GM21526 (cell line): ENCODE results near the gene PNMA6E.
"Not testable (repeated sequence)": the region's sequence is repeated elsewhere in the genome, so short reads cannot be mapped to it uniquely, and the experiment has no call there.

Experiments
- ATAC-seq: cut with Tn5 transposase; IDR thresholded peaks from one replicate; pipeline ENCODE4 v1.9.1; 2021; ENCODE audit warnings: moderate library complexity; ENCODE audit not compliant: unreplicated experiment, low FRiP score

PNMA6E gene

GRCh38 chrX:153409414-153410101, 8.4 kb upstream of the PNMA6E start:
- no peak for ATAC-seq

GRCh38 chrX:153408871-153409351, 7.8 kb upstream of the PNMA6E start:
- no peak for ATAC-seq

GRCh38 chrX:153408221-153408721, 7.1 kb upstream of the PNMA6E start:
- no peak for ATAC-seq

- ATAC-seq, result no peak
Measured at GRCh38 chrX:153407736-153408135, 6.6 kb upstream of the PNMA6E start.

- ATAC-seq, result no peak
Measured at GRCh38 chrX:153406903-153407302, 5.8 kb upstream of the PNMA6E start.

- no peak for ATAC-seq
Measured at GRCh38 chrX:153406011-153406410, 4.9 kb upstream of the PNMA6E start.

- ATAC-seq, result no peak
Measured at GRCh38 chrX:153405426-153405825, 4.3 kb upstream of the PNMA6E start.

GRCh38 chrX:153404333-153404732, 3.2 kb upstream of the PNMA6E start:
- not testable (repeated sequence) for ATAC-seq

GRCh38 chrX:153400146-153401132, 711 bp downstream of the PNMA6E start:
- ATAC-seq, result no peak

- ATAC-seq, result no peak
Measured at GRCh38 chrX:153398275-153398960, 2.7 kb downstream of the PNMA6E start.

- no peak for ATAC-seq
Measured at GRCh38 chrX:153397256-153397960, 3.7 kb downstream of the PNMA6E start.

- no peak for ATAC-seq
Measured at GRCh38 chrX:153396320-153397195, 4.6 kb downstream of the PNMA6E start.

GRCh38 chrX:153395613-153396319, 5.4 kb downstream of the PNMA6E start:
- no peak for ATAC-seq

GRCh38 chrX:153394612-153395011, 6.5 kb downstream of the PNMA6E start:
- ATAC-seq, result no peak

GRCh38 chrX:153392642-153393321, 8.4 kb downstream of the PNMA6E start:
- no peak for ATAC-seq

- ATAC-seq, result not testable (repeated sequence)
Measured at GRCh38 chrX:153389460-153389768, 11.7 kb downstream of the PNMA6E start.

- no peak for ATAC-seq
Measured at GRCh38 chrX:153388722-153389459, 12.3 kb downstream of the PNMA6E start.
